Measurements from ENCODE around the gene ROBO1. TPM values are rescaled to one million over a fixed set of nuclear protein-coding genes. Genes with fewer than 3 reads are reported as not detected.

ROBO1 gene
- total RNA-seq, 2 experiments from 2014 or later, result 3.0 to 3.1 TPM

GRCh38 chr3:79761441-79761840 lies 6.4 kb downstream of the ROBO1 start:
- ATAC-seq, result no peak
- H3K4me1 Mint-ChIP-seq (ENCODE audit: low read depth), result no peaks in the 10 kb centered on the region
- CTCF ChIA-PET, result no interaction called here
- POLR2A ChIA-PET, result no interaction called here
- H3K27ac Mint-ChIP-seq, result no peak overlapping the region
- peaks cover 3% of the 10 kb centered on the region for H3K9me3 Mint-ChIP-seq (ENCODE audit: insufficient read depth)
- H3K27me3 Mint-ChIP-seq (ENCODE audit: low read depth), result no peaks in the 10 kb centered on the region
- no peak for DNase-seq
- no peak overlapping the region for H3K4me3 Mint-ChIP-seq
- H3K36me3 Mint-ChIP-seq (ENCODE audit: low read depth), result no peaks in the 10 kb centered on the region

GRCh38 chr3:79751703-79752102 lies 16.1 kb downstream of the ROBO1 start:
- H3K27ac Mint-ChIP-seq, result no peak overlapping the region
- H3K27me3 Mint-ChIP-seq (ENCODE audit: low read depth), result no peaks in the 10 kb centered on the region
- no peak for ATAC-seq
- ChIA-PET POLR2A (no interaction called here), CTCF (no interaction called here)
- H3K4me1 Mint-ChIP-seq (ENCODE audit: low read depth), result no peaks in the 10 kb centered on the region
- DNase-seq, result no peak
- H3K4me3 Mint-ChIP-seq, result no peak overlapping the region
- H3K36me3 Mint-ChIP-seq (ENCODE audit: low read depth), result no peaks in the 10 kb centered on the region
- H3K9me3 Mint-ChIP-seq (ENCODE audit: insufficient read depth), result peaks cover 5% of the 10 kb centered on the region

GRCh38 chr3:79737530-79737929 lies 30.3 kb downstream of the ROBO1 start:
- Mint-ChIP-seq H3K36me3 (ENCODE audit: low read depth) (no peaks in the 10 kb centered on the region), H3K4me1 (ENCODE audit: low read depth) (no peaks in the 10 kb centered on the region), H3K4me3 (no peak overlapping the region), H3K27ac (no peak overlapping the region), H3K27me3 (ENCODE audit: low read depth) (no peaks in the 10 kb centered on the region), H3K9me3 (ENCODE audit: insufficient read depth) (peaks cover 14% of the 10 kb centered on the region)
- ChIA-PET POLR2A (no interaction called here), CTCF (no interaction called here)
- DNase-seq (no peak), ATAC-seq (no peak)

GRCh38 chr3:79729096-79729495 lies 38.7 kb downstream of the ROBO1 start:
- ChIA-PET POLR2A (no interaction called here), CTCF (no interaction called here)
- Mint-ChIP-seq H3K36me3 (ENCODE audit: low read depth) (no peaks in the 10 kb centered on the region), H3K9me3 (ENCODE audit: insufficient read depth) (peaks cover 8% of the 10 kb centered on the region), H3K4me1 (ENCODE audit: low read depth) (no peaks in the 10 kb centered on the region), H3K27me3 (ENCODE audit: low read depth) (no peaks in the 10 kb centered on the region), H3K4me3 (no peak overlapping the region), H3K27ac (no peak overlapping the region)
- no peak for DNase-seq
- no peak for ATAC-seq

- ChIA-PET CTCF (no interaction called here), POLR2A (no interaction called here)
- no peaks in the 10 kb centered on the region for H3K36me3 Mint-ChIP-seq (ENCODE audit: low read depth)
- ATAC-seq, result no peak
- H3K4me1 Mint-ChIP-seq (ENCODE audit: low read depth), result no peaks in the 10 kb centered on the region
- no peak overlapping the region for H3K4me3 Mint-ChIP-seq
- H3K27me3 Mint-ChIP-seq (ENCODE audit: low read depth), result no peaks in the 10 kb centered on the region
- H3K27ac Mint-ChIP-seq, result no peak overlapping the region
- no peak for DNase-seq
- peaks cover 9% of the 10 kb centered on the region for H3K9me3 Mint-ChIP-seq (ENCODE audit: insufficient read depth)
Observed at GRCh38 chr3:79726786-79727185, 41.0 kb downstream of the ROBO1 start.

GRCh38 chr3:79724206-79724605 lies 43.6 kb downstream of the ROBO1 start:
- DNase-seq, result no peak
- peaks cover 9% of the 10 kb centered on the region for H3K9me3 Mint-ChIP-seq (ENCODE audit: insufficient read depth)
- ChIA-PET POLR2A (no interaction called here), CTCF (no interaction called here)
- H3K27ac Mint-ChIP-seq, result no peak overlapping the region
- no peak for ATAC-seq
- no peaks in the 10 kb centered on the region for H3K4me1 Mint-ChIP-seq (ENCODE audit: low read depth)
- no peaks in the 10 kb centered on the region for H3K36me3 Mint-ChIP-seq (ENCODE audit: low read depth)
- no peaks in the 10 kb centered on the region for H3K27me3 Mint-ChIP-seq (ENCODE audit: low read depth)
- no peak overlapping the region for H3K4me3 Mint-ChIP-seq

- no peaks in the 10 kb centered on the region for H3K9me3 Mint-ChIP-seq (ENCODE audit: insufficient read depth)
- POLR2A ChIA-PET, result no interaction called here
- CTCF ChIA-PET, result no interaction called here
- no peak overlapping the region for H3K27ac Mint-ChIP-seq
- H3K36me3 Mint-ChIP-seq (ENCODE audit: low read depth), result no peaks in the 10 kb centered on the region
- DNase-seq (no peak), ATAC-seq (no peak)
- H3K4me1 Mint-ChIP-seq (ENCODE audit: low read depth), result no peaks in the 10 kb centered on the region
- H3K27me3 Mint-ChIP-seq (ENCODE audit: low read depth), result no peaks in the 10 kb centered on the region
- H3K4me3 Mint-ChIP-seq, result no peak overlapping the region
Observed at GRCh38 chr3:79690072-79690471, 77.7 kb downstream of the ROBO1 start.

- ATAC-seq, result no peak
- H3K4me3 Mint-ChIP-seq, result no peak overlapping the region
- ChIA-PET POLR2A (no interaction called here), CTCF (no interaction called here)
- H3K4me1 Mint-ChIP-seq (ENCODE audit: low read depth), result no peaks in the 10 kb centered on the region
- no peaks in the 10 kb centered on the region for H3K36me3 Mint-ChIP-seq (ENCODE audit: low read depth)
- no peaks in the 10 kb centered on the region for H3K9me3 Mint-ChIP-seq (ENCODE audit: insufficient read depth)
- no peaks in the 10 kb centered on the region for H3K27me3 Mint-ChIP-seq (ENCODE audit: low read depth)
- H3K27ac Mint-ChIP-seq, result no peak overlapping the region
- DNase-seq, result no peak
Observed at GRCh38 chr3:79685108-79685507, 82.7 kb downstream of the ROBO1 start.

- H3K4me3 Mint-ChIP-seq, result no peak overlapping the region
- no peaks in the 10 kb centered on the region for H3K27me3 Mint-ChIP-seq (ENCODE audit: low read depth)
- DNase-seq (no peak), ATAC-seq (no peak)
- no peak overlapping the region for H3K27ac Mint-ChIP-seq
- no peaks in the 10 kb centered on the region for H3K36me3 Mint-ChIP-seq (ENCODE audit: low read depth)
- no peaks in the 10 kb centered on the region for H3K9me3 Mint-ChIP-seq (ENCODE audit: insufficient read depth)
- POLR2A ChIA-PET, result no interaction called here
- CTCF ChIA-PET, result no interaction called here
- H3K4me1 Mint-ChIP-seq (ENCODE audit: low read depth), result no peaks in the 10 kb centered on the region
Observed at GRCh38 chr3:79684041-79684440, 83.8 kb downstream of the ROBO1 start.

GRCh38 chr3:79672731-79673130 lies 95.1 kb downstream of the ROBO1 start:
- CTCF ChIA-PET, result no interaction called here
- peaks cover 10% of the 10 kb centered on the region for H3K9me3 Mint-ChIP-seq (ENCODE audit: insufficient read depth)
- H3K27ac Mint-ChIP-seq, result no peak overlapping the region
- POLR2A ChIA-PET, result no interaction called here
- DNase-seq (no peak), ATAC-seq (no peak)
- no peak overlapping the region for H3K4me3 Mint-ChIP-seq
- H3K27me3 Mint-ChIP-seq (ENCODE audit: low read depth), result no peaks in the 10 kb centered on the region
- H3K36me3 Mint-ChIP-seq (ENCODE audit: low read depth), result no peaks in the 10 kb centered on the region
- no peaks in the 10 kb centered on the region for H3K4me1 Mint-ChIP-seq (ENCODE audit: low read depth)

GRCh38 chr3:79672075-79672474 lies 95.7 kb downstream of the ROBO1 start:
- ATAC-seq, result no peak
- CTCF ChIA-PET, result no interaction called here

GRCh38 chr3:79670178-79670577 lies 97.6 kb downstream of the ROBO1 start:
- Mint-ChIP-seq H3K4me1 (ENCODE audit: low read depth) (no peaks in the 10 kb centered on the region), H3K27ac (no peak overlapping the region), H3K27me3 (ENCODE audit: low read depth) (no peaks in the 10 kb centered on the region), H3K4me3 (no peak overlapping the region), H3K36me3 (ENCODE audit: low read depth) (no peaks in the 10 kb centered on the region), H3K9me3 (ENCODE audit: insufficient read depth) (peaks cover 12% of the 10 kb centered on the region)
- ChIA-PET POLR2A (no interaction called here), CTCF (no interaction called here)
- DNase-seq (no peak), ATAC-seq (no peak)

More at GRCh38 chr3:79672075-79672474, 95.7 kb downstream of the ROBO1 start:
- Mint-ChIP-seq H3K27me3 (ENCODE audit: low read depth) (no peaks in the 10 kb centered on the region), H3K4me1 (ENCODE audit: low read depth) (no peaks in the 10 kb centered on the region), H3K4me3 (no peak overlapping the region), H3K9me3 (ENCODE audit: insufficient read depth) (peaks cover 12% of the 10 kb centered on the region), H3K27ac (no peak overlapping the region), H3K36me3 (ENCODE audit: low read depth) (no peaks in the 10 kb centered on the region)
- POLR2A ChIA-PET, result no interaction called here
- no peak for DNase-seq

GRCh38 chr3:79664455-79664854 lies 103.3 kb downstream of the ROBO1 start:
- no peaks in the 10 kb centered on the region for H3K36me3 Mint-ChIP-seq (ENCODE audit: low read depth)
- no peaks in the 10 kb centered on the region for H3K4me1 Mint-ChIP-seq (ENCODE audit: low read depth)
- no peak for ATAC-seq
- peaks cover 22% of the 10 kb centered on the region for H3K9me3 Mint-ChIP-seq (ENCODE audit: insufficient read depth)
- H3K4me3 Mint-ChIP-seq, result no peak overlapping the region
- H3K27me3 Mint-ChIP-seq (ENCODE audit: low read depth), result no peaks in the 10 kb centered on the region
- CTCF ChIA-PET, result no interaction called here
- no peak for DNase-seq
- H3K27ac Mint-ChIP-seq, result no peak overlapping the region
- POLR2A ChIA-PET, result no interaction called here

Measured in activated CD8-positive, alpha-beta T cell treated with anti-CD3 and anti-CD28 coated beads, Interleukin-2, amount 10 ng/mL, durations not matched to agents 7 days and 5 days (primary cell).